ENCODE measurements around the gene NEK4.

- no peak for TF ChIP-seq CTCF (IDR thresholded peaks at IDR 0.05)
- no peak for TF ChIP-seq POLR2A (IDR thresholded peaks at IDR 0.05)
Observed at GRCh38 chr3:52695798-52696671, 74.7 kb downstream of the NEK4 start.

Measured in adrenal gland (tissue), 5 donors.